Measurements from ENCODE around the gene CXorf38. TPM values are rescaled to one million over a fixed set of nuclear protein-coding genes. Genes with fewer than 3 reads are reported as not detected.

The CXorf38 gene
- polyA plus RNA-seq, 1 donor: 6.5 TPM

Other genes with a start within 250 kb of the CXorf38 start
- 59.7 TPM for gene ATP6AP2, start 66.6 kb downstream of the CXorf38 start, polyA plus RNA-seq (ENCODE audit: insufficient read length)
- not detected for gene MPC1L, start 24.1 kb downstream of the CXorf38 start, polyA plus RNA-seq (ENCODE audit: insufficient read length)
- gene MED14, start 88.0 kb upstream of the CXorf38 start, polyA plus RNA-seq (ENCODE audit: insufficient read length): 37.6 TPM

Data from forelimb muscle (tissue), 1 donor.